Measurements from ENCODE around the gene NAP1L4.

DNA sequence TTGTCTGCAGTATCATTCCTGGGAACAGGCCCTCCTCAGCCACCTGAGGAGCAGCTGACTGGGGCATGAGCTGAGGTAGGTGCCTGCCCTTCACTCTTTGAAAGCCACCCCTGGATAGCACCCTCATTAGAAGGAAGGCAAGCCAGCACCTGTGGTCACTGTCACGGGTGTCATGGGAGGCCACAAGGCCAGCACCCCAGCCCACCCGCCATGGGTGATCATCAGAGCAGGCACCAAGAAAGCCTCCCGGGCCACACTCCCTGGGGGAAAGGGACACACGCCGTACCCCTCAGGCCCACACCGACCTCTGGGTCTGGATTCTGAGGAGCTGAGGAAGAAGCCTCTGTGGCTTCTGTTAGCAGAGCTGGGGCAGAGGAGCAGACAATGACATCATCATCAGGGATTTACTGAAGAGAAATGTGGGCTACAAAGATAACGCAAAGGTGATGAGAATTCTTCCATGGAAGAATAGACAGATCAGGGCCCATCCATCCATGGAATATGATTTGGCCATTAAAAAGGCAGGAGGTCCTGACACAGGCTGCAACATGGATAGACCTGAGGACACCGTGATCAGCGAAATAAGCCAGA is 16.7 kb upstream of the NAP1L4 start:
- TF ChIP-seq, protein P1, sequence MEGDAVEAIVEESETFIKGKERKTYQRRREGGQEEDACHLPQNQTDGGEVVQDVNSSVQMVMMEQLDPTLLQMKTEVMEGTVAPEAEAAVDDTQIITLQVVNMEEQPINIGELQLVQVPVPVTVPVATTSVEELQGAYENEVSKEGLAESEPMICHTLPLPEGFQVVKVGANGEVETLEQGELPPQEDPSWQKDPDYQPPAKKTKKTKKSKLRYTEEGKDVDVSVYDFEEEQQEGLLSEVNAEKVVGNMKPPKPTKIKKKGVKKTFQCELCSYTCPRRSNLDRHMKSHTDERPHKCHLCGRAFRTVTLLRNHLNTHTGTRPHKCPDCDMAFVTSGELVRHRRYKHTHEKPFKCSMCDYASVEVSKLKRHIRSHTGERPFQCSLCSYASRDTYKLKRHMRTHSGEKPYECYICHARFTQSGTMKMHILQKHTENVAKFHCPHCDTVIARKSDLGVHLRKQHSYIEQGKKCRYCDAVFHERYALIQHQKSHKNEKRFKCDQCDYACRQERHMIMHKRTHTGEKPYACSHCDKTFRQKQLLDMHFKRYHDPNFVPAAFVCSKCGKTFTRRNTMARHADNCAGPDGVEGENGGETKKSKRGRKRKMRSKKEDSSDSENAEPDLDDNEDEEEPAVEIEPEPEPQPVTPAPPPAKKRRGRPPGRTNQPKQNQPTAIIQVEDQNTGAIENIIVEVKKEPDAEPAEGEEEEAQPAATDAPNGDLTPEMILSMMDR (IDR thresholded peaks at IDR 0.05; ENCODE audit: low read depth, low read length) = no peak
- no peak for TF ChIP-seq EZH2phosphoT487 (IDR thresholded peaks at IDR 0.05; ENCODE audit: low read depth)

All from OCI-LY3 (cell line).